ENCODE data around the gene CD22. TPM values are rescaled to one million over a fixed set of nuclear protein-coding genes. Genes with fewer than 3 reads are reported as not detected.

Gene CD22
- total and polyA plus RNA-seq, 10 of the 15 experiments (the other 5 are each of a cell fraction or from before 2014, with no cell fraction given): 23.0 to 344 (median 181) TPM

DNA sequence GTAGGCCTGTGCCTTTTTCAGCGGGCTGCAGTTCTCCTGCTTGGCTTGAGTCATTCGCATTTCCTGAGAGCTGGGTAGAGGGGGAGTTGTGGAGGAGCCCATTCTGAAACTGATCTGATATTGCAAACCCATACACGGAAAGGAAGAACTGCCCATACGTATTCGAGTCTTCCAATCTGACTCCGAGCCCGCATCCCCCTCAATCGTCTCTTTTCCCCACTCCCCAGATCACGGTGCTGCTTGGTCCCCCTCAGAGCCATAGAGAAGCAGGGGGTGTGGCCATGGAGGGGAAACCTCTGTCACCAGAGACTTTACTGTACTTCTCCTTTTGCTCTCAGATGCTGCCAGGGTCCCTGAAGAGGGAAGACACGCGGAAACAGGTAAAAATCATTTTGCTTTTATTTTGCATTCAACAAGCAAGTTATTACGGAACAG is at the start of gene CD22 (continued):
- TF ChIP-seq, protein P1, sequence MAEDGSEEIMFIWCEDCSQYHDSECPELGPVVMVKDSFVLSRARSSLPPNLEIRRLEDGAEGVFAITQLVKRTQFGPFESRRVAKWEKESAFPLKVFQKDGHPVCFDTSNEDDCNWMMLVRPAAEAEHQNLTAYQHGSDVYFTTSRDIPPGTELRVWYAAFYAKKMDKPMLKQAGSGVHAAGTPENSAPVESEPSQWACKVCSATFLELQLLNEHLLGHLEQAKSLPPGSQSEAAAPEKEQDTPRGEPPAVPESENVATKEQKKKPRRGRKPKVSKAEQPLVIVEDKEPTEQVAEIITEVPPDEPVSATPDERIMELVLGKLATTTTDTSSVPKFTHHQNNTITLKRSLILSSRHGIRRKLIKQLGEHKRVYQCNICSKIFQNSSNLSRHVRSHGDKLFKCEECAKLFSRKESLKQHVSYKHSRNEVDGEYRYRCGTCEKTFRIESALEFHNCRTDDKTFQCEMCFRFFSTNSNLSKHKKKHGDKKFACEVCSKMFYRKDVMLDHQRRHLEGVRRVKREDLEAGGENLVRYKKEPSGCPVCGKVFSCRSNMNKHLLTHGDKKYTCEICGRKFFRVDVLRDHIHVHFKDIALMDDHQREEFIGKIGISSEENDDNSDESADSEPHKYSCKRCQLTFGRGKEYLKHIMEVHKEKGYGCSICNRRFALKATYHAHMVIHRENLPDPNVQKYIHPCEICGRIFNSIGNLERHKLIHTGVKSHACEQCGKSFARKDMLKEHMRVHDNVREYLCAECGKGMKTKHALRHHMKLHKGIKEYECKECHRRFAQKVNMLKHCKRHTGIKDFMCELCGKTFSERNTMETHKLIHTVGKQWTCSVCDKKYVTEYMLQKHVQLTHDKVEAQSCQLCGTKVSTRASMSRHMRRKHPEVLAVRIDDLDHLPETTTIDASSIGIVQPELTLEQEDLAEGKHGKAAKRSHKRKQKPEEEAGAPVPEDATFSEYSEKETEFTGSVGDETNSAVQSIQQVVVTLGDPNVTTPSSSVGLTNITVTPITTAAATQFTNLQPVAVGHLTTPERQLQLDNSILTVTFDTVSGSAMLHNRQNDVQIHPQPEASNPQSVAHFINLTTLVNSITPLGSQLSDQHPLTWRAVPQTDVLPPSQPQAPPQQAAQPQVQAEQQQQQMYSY (CRISPR knock-in tag; IDR thresholded peaks at IDR 0.05): no peak
- peak; percentile 98 for TF ChIP-seq POLR2AphosphoS5 (IDR thresholded peaks at IDR 0.05; ENCODE audit: low read length)
- TF ChIP-seq JUND (IDR thresholded peaks at IDR 0.05; ENCODE audit: low read depth, low read length): peak; percentile 39; the same call in 1 of the 2 replicates
- peak; percentile 58; the same call in 1 of the 2 replicates for TF ChIP-seq IKZF1 (conservative IDR thresholded peaks at IDR 0.05)
- TF ChIP-seq ATF7 (IDR thresholded peaks at IDR 0.05; ENCODE audit: low read depth): peak; percentile 97
- TF ChIP-seq ZBTB40 (IDR thresholded peaks at IDR 0.05; ENCODE audit: borderline replicate concordance): no peak
- no peak for TF ChIP-seq ZNF274 (IDR thresholded peaks at IDR 0.05; ENCODE audit: insufficient read depth, insufficient read length)
- TF ChIP-seq, protein P2, sequence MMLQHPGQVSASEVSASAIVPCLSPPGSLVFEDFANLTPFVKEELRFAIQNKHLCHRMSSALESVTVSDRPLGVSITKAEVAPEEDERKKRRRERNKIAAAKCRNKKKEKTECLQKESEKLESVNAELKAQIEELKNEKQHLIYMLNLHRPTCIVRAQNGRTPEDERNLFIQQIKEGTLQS (IDR thresholded peaks at IDR 0.05; ENCODE audit: borderline replicate concordance, extremely low read depth, low read depth, low read length): no peak
- TF ChIP-seq, protein P3, sequence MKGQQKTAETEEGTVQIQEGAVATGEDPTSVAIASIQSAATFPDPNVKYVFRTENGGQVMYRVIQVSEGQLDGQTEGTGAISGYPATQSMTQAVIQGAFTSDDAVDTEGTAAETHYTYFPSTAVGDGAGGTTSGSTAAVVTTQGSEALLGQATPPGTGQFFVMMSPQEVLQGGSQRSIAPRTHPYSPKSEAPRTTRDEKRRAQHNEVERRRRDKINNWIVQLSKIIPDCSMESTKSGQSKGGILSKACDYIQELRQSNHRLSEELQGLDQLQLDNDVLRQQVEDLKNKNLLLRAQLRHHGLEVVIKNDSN (IDR thresholded peaks at IDR 0.05; ENCODE audit: borderline replicate concordance, extremely low read length, insufficient read depth, low read depth, low read length): no peak
- TF ChIP-seq, protein P4, sequence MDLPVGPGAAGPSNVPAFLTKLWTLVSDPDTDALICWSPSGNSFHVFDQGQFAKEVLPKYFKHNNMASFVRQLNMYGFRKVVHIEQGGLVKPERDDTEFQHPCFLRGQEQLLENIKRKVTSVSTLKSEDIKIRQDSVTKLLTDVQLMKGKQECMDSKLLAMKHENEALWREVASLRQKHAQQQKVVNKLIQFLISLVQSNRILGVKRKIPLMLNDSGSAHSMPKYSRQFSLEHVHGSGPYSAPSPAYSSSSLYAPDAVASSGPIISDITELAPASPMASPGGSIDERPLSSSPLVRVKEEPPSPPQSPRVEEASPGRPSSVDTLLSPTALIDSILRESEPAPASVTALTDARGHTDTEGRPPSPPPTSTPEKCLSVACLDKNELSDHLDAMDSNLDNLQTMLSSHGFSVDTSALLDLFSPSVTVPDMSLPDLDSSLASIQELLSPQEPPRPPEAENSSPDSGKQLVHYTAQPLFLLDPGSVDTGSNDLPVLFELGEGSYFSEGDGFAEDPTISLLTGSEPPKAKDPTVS (IDR thresholded peaks at IDR 0.05; ENCODE audit: low read depth, low read length): no peak
- peak; percentile 53; the same call in 1 of the 2 replicates for TF ChIP-seq CBFB (IDR thresholded peaks at IDR 0.05; ENCODE audit: low read depth)
- TF ChIP-seq IRF4 (IDR thresholded peaks at IDR 0.05; ENCODE audit: low read depth, low read length): 0 out of 2 replicates have a peak, but pooled peaks have one; percentile 36
- no peak for TF ChIP-seq CEBPB (IDR thresholded peaks at IDR 0.05; ENCODE audit: borderline replicate concordance in 1 of 2, low read depth in 2 of 2, low read length in 2 of 2)
- TF ChIP-seq, protein P5, sequence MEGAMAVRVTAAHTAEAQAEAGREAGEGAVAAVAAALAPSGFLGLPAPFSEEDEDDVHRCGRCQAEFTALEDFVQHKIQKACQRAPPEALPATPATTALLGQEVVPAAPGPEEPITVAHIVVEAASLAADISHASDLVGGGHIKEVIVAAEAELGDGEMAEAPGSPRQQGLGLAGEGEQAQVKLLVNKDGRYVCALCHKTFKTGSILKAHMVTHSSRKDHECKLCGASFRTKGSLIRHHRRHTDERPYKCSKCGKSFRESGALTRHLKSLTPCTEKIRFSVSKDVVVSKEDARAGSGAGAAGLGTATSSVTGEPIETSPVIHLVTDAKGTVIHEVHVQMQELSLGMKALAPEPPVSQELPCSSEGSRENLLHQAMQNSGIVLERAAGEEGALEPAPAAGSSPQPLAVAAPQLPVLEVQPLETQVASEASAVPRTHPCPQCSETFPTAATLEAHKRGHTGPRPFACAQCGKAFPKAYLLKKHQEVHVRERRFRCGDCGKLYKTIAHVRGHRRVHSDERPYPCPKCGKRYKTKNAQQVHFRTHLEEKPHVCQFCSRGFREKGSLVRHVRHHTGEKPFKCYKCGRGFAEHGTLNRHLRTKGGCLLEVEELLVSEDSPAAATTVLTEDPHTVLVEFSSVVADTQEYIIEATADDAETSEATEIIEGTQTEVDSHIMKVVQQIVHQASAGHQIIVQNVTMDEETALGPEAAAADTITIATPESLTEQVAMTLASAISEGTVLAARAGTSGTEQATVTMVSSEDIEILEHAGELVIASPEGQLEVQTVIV (IDR thresholded peaks at IDR 0.05; ENCODE audit: borderline replicate concordance, partially characterized antibody): no peak
- no peak for TF ChIP-seq ZNF622 (IDR thresholded peaks at IDR 0.05)
